GM18873 (cell line): ENCODE measurements around the gene DNASE1L1.

Source experiments
- ATAC-seq: cut with Tn5 transposase; IDR thresholded peaks from one replicate; pipeline ENCODE4 v1.9.1; 2021; ENCODE audit warnings: mild to moderate bottlenecking, moderate library complexity, moderate number of reproducible peaks; ENCODE audit not compliant: unreplicated experiment, low FRiP score

DNASE1L1 gene

GRCh38 chrX:154370300-154371016 is 38.6 kb downstream of the DNASE1L1 start:
- no peak for ATAC-seq

- ATAC-seq: no peak
Measured at GRCh38 chrX:154369449-154370299, 39.4 kb downstream of the DNASE1L1 start.

GRCh38 chrX:154368630-154369448 is 40.2 kb downstream of the DNASE1L1 start:
- no peak for ATAC-seq

- ATAC-seq: no peak
Measured at GRCh38 chrX:154367474-154368308, 41.4 kb downstream of the DNASE1L1 start.

GRCh38 chrX:154366666-154367055 is 42.4 kb downstream of the DNASE1L1 start:
- no peak for ATAC-seq

GRCh38 chrX:154365997-154366665 is 42.9 kb downstream of the DNASE1L1 start:
- no peak for ATAC-seq

GRCh38 chrX:154365052-154365600 is 43.9 kb downstream of the DNASE1L1 start:
- ATAC-seq: no peak

- no peak for ATAC-seq
Measured at GRCh38 chrX:154363706-154364439, 45.2 kb downstream of the DNASE1L1 start.

- ATAC-seq: no peak
Measured at GRCh38 chrX:154362085-154362742, 46.8 kb downstream of the DNASE1L1 start.

- ATAC-seq: no peak
Measured at GRCh38 chrX:154360155-154360713, 48.8 kb downstream of the DNASE1L1 start.

GRCh38 chrX:154359362-154360154 is 49.5 kb downstream of the DNASE1L1 start:
- no peak for ATAC-seq

GRCh38 chrX:154358829-154359228 is 50.2 kb downstream of the DNASE1L1 start:
- no peak for ATAC-seq

- ATAC-seq: no peak
Measured at GRCh38 chrX:154358011-154358410, 51.0 kb downstream of the DNASE1L1 start.

- ATAC-seq: no peak
Measured at GRCh38 chrX:154357205-154357604, 51.8 kb downstream of the DNASE1L1 start.

GRCh38 chrX:154356596-154356995 is 52.5 kb downstream of the DNASE1L1 start:
- ATAC-seq: no peak

GRCh38 chrX:154355776-154356140 is 53.3 kb downstream of the DNASE1L1 start:
- ATAC-seq: no peak
